Small intestine (tissue), 7 donors: ENCODE data around the gene PEX12. TPM values are rescaled to one million over a fixed set of nuclear protein-coding genes. Genes with fewer than 3 reads are reported as not detected.

ENCODE experiments used
- DNase-seq, 2 donors: peaks; one replicate each; pipeline versions ENCODE4 v3.0.0 to v3.0.0-alpha.2; 2013
- FAIRE-seq: peaks from 2 replicates; lab custom pipeline; 2012; peaks lifted over from hg19 to GRCh38; lab: Jason Lieb, UNC
- H3K27ac ChIP-seq, 3 donors: one replicate each; pipeline ENCODE4 v1.5.1; 2013; ENCODE audit warnings: low read length in 2 of 3, mild to moderate bottlenecking in 2 of 3, control low read depth in 1 of 3, inconsistent platforms in 1 of 3, low read depth in 1 of 3, moderate library complexity in 1 of 3
- H3K27me3 ChIP-seq, 3 donors: one replicate each; pipeline ENCODE4 v1.6.1; 2013; ENCODE audit warnings: low read length in 3 of 3, inconsistent platforms in 1 of 3; ENCODE audit not compliant: control insufficient read depth in 3 of 3, insufficient read depth in 3 of 3
- H3K36me3 ChIP-seq, 3 donors: one replicate each; pipeline ENCODE4 v1.6.1; 2013; ENCODE audit warnings: low read length in 3 of 3, inconsistent platforms in 1 of 3, low read depth in 1 of 3, mild to moderate bottlenecking in 1 of 3, moderate library complexity in 1 of 3; ENCODE audit not compliant: control insufficient read depth in 3 of 3, insufficient read depth in 2 of 3
- H3K4me1 ChIP-seq, 3 donors: one replicate each; pipeline ENCODE4 v1.6.1; 2013; ENCODE audit warnings: low read length in 2 of 3, inconsistent platforms in 1 of 3, low read depth in 1 of 3, mild to moderate bottlenecking in 1 of 3, moderate library complexity in 1 of 3; ENCODE audit not compliant: control insufficient read depth in 3 of 3, insufficient read depth in 2 of 3
- H3K4me3 ChIP-seq, 3 donors: one replicate each; pipeline ENCODE4 v1.5.1; 2013; ENCODE audit warnings: low read length in 3 of 3, control low read depth in 1 of 3, inconsistent platforms in 1 of 3, low read depth in 1 of 3, mild to moderate bottlenecking in 1 of 3, moderate library complexity in 1 of 3
- H3K9me3 ChIP-seq, 2 donors: one replicate each; pipeline ENCODE4 v1.6.1; 2013; ENCODE audit warnings: low read depth in 1 of 2, low read length in 1 of 2; ENCODE audit not compliant: control insufficient read depth in 2 of 2, insufficient read depth in 1 of 2
- WGBS, 3 donors: extraction: QIAGEN DNeasy Blood & Tissue Kit; methylation state at CpG; one replicate each; pipeline ENCODE4 v1.1.7; 2013; 5-methylcytosine and 5-hydroxymethylcytosine counted together
- polyA plus RNA-seq, 4 donors: library from polyadenylated mRNA; stranded (reverse) in 3 of 4; unstranded in 1 of 4; fragments of 200-250 nt in 3 of 4; fragments of 120-200 nt in 1 of 4; gene quantifications; one replicate each; pipeline versions ENCODE4 v1.2.1 to v1.2.3, GENCODE V29; 2013
- donor health status: healthy with polysubstance abuse.
- donor health status: control.
- donor health status: control.
- donor health status: Bipolar disorder and iron deficiency.
- donor health status: healthy.

The PEX12 gene
- polyA plus RNA-seq, 4 donors: 2.9 to 7.4 (median 3.4) TPM

DNA sequence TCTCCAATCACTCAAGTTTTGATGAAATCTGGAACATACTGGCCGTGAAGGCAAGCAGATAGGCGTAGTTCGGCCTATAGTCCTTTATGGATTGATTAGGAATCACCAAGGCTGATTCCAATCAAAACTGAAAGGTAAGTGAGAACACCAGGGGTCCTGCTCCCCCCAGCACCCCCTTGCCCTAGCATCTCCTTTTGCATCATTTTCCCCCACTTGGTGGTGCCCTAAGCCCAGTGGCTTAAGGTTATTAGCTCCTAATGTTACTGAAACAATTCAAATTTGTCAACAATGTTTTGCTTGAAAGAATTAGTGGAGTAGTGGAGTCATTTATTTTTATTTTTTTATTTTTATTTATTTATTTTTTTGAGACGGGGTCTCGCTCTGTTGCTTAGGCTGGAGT is 22.7 kb downstream of the PEX12 start:
- no peak for FAIRE-seq
- 81 to 88% (median 85%) methylated on average over 5 of the region's 5 CpGs for WGBS, 3 donors
- Histone ChIP-seq H3K9me3 (no peaks in the 10 kb centered on the region), H3K4me3 (no peak overlapping the region), H3K27me3 (peaks cover 0 to 3% (median 3%) of the 10 kb centered on the region in 3 donors), H3K36me3 (no peaks in the 10 kb centered on the region), H3K4me1 (no peaks in the 10 kb centered on the region), H3K27ac (no peak overlapping the region)
- DNase-seq: no peak

DNA sequence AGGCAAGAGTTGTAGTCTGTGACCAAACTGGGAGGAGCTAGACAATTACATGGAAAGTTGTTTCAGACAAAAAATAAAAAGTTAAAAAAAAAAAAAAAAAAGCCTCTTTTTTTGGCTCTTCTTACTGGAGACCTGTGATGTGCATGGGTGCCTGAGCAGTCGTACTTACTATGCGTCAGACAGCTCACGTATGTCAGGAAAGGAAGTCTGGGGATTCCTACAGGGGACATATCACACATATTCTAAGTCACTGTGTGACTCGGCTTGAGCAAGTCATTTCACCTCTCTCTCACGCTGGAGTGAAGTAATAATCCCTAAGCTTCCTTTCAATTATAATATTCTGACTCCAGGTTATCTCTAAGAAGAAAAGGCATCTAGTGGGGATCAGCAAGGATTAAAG is 23.7 kb downstream of the PEX12 start:
- Histone ChIP-seq H3K4me1 (no peaks in the 10 kb centered on the region), H3K27ac (no peak overlapping the region), H3K9me3 (no peaks in the 10 kb centered on the region), H3K36me3 (no peaks in the 10 kb centered on the region), H3K27me3 (peaks cover 0 to 5% (median 3%) of the 10 kb centered on the region in 3 donors), H3K4me3 (no peak overlapping the region)
- 68 to 78% (median 69%) methylated on average over 5 of the region's 5 CpGs for WGBS, 3 donors
- DNase-seq (no peak), FAIRE-seq (no peak)

DNA sequence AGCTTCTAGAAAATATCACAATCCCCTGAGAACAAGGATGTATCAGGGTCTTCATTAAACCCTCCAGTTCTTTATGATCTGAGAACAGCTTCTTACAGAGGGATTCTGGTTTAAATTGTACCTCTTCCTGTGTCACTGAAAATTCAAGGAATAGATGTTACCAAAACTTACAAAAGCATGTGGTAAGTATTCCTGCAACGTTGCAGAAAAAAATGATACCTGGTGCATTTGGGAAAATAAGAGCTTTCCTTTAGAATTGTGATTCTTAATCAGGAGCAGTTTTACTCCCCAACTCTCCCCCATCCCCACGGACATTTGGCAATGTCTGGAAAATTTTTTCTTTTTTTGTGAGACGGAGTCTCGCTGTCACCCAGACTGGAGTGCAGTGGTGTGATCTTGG is 25.1 kb downstream of the PEX12 start:
- FAIRE-seq (no peak), DNase-seq (no peak)
- no peaks in the 10 kb centered on the region for H3K4me1 ChIP-seq
- peaks cover 0 to 12% (median 3%) of the 10 kb centered on the region in 3 donors for H3K27me3 ChIP-seq
- 79 to 82% (median 81%) methylated on average over 4 of the region's 4 CpGs for WGBS, 3 donors
- H3K36me3 ChIP-seq: no peaks in the 10 kb centered on the region
- H3K4me3 ChIP-seq: no peak overlapping the region
- no peak overlapping the region for H3K27ac ChIP-seq
- no peaks in the 10 kb centered on the region for H3K9me3 ChIP-seq

DNA sequence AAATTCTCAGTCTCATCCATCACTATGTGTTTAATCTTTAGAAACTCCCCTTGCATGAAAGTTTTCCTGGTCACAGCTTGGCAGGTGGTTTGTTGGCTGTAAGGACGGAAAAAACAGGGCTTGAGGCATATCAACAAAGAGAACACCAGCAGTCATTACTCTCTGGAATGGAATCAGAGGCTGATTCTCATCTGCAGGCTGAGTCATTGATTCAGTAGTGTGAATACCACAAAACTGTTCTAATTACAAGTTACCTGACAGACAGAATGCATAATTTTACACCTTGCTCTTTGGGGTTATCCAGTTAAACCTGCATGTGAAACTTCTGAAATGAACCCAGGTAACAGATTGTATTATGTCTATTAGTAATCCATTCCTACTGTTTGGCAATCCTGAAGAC is 29.4 kb downstream of the PEX12 start:
- no peak overlapping the region for H3K4me3 ChIP-seq
- peaks cover 0 to 16% (median 0%) of the 10 kb centered on the region in 3 donors for H3K27me3 ChIP-seq
- 42 to 68% (median 48%) methylated on average over 1 of the region's 1 CpG for WGBS, 3 donors
- no peaks in the 10 kb centered on the region for H3K36me3 ChIP-seq
- H3K9me3 ChIP-seq: no peaks in the 10 kb centered on the region
- no peak overlapping the region for H3K27ac ChIP-seq
- no peaks in the 10 kb centered on the region for H3K4me1 ChIP-seq
- FAIRE-seq (no peak), DNase-seq (no peak)

DNA sequence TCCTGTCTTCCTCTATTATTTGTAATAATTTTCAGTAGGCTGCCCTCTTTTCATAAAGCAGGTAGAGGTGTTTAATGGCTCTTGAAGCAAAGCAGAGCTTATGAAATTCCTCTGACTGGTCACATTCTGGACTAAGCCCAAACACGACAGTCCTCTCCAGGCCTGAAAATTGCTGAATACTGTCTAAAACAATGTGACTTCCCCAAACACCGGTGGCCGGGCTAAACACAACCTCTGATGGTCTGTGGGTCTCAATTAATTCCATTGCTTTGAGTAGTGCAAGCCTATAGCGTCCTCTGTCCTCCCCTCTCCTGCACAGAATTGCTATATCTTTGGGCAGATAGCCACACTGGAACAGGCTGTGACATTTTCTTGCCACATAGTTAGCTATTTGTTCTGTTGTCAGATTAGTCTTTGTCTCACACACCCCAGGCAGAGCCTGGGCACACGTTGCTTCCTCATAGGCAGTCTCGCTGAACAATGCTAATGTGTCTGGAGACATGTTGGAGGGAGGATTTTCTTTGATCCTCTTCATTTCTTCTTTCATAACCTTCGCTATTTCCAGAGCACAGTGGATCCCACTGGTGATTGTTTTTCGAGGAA is 30.1 kb downstream of the PEX12 start:
- H3K9me3 ChIP-seq: no peaks in the 10 kb centered on the region
- H3K4me3 ChIP-seq: no peak overlapping the region
- peaks cover 0 to 17% (median 0%) of the 10 kb centered on the region in 3 donors for H3K27me3 ChIP-seq
- no peak for DNase-seq
- H3K4me1 ChIP-seq: no peaks in the 10 kb centered on the region
- WGBS, 3 donors: 66 to 75% (median 73%) methylated on average over 8 of the region's 8 CpGs
- H3K36me3 ChIP-seq: no peaks in the 10 kb centered on the region
- H3K27ac ChIP-seq: no peak overlapping the region
- FAIRE-seq: no peak

DNA sequence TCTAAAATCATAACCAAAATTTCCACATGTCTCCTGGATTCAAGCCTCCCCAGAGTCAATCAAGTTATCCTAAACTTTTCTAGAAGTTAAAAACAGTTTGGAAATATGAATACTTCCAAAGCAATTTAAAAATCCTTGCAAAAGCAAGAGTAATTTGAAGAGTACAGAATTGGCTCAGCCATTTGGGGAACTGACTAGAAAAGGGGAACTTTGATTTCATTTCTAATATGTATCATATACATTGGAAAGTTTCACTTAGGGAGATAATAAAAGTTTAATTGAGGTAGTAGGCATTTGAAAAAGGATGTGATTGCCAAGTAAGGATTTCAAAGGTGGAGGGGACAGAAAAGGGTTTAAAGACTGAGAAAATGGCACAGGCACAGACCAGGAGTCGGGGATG is 31.9 kb downstream of the PEX12 start:
- no peak for FAIRE-seq

DNA sequence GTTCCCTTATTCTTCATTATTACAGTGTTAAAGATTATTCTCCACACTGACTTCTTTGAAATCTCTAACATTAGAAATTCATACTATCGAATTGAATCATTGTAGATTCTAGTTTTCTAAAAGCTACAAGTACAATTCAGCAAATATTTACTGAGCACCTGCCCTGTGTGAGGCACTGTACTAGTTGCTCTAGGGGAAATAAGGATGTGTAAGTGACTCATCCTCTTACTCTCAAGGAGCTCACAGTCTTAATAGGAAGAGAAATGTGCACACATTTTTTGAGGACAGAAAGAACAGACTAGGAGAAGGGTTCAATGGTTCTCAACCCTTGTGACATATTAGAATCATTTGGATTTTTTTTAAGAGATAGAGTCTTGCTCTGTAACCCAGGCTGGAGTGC is 33.2 kb downstream of the PEX12 start:
- no peak overlapping the region for H3K27ac ChIP-seq

More for the DNA sequence above, 31.9 kb downstream of the PEX12 start:
- peaks cover 0 to 15% (median 0%) of the 10 kb centered on the region in 3 donors for H3K27me3 ChIP-seq
- H3K4me1 ChIP-seq: no peaks in the 10 kb centered on the region
- H3K9me3 ChIP-seq: no peaks in the 10 kb centered on the region
- no peak overlapping the region for H3K4me3 ChIP-seq
- DNase-seq: no peak
- H3K27ac ChIP-seq: no peak overlapping the region
- H3K36me3 ChIP-seq: no peaks in the 10 kb centered on the region
- 73 to 81% (median 78%) methylated on average over 1 of the region's 1 CpG for WGBS, 3 donors

DNA sequence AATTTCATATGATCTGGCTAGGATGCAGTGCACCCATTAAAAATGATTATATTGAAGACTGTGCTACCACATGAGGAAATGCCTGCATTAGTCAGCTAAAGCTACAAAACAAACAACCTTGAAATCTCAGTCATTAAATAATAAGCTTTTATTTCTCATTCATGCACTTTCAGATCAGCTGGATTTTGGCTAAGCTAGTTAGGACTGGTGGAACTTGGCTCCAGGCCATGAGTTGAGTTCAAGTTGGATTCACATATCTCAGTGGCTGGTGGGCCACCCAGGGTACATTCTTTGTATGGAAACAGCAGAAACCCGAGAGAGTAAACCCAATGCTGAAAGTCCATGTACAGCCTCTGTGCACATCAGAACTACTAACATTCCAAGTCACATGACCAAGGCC is 34.5 kb downstream of the PEX12 start:
- H3K27me3 ChIP-seq: peaks cover 0 to 14% (median 0%) of the 10 kb centered on the region in 3 donors
- H3K9me3 ChIP-seq: no peaks in the 10 kb centered on the region
- WGBS, 3 donors: 63 to 83% (median 76%) methylated on average over 1 of the region's 1 CpG
- no peak for DNase-seq
- no peak overlapping the region for H3K27ac ChIP-seq
- FAIRE-seq: no peak
- no peak overlapping the region for H3K4me3 ChIP-seq
- no peaks in the 10 kb centered on the region for H3K4me1 ChIP-seq
- no peaks in the 10 kb centered on the region for H3K36me3 ChIP-seq

More for the DNA sequence above, 33.2 kb downstream of the PEX12 start:
- Histone ChIP-seq H3K36me3 (no peaks in the 10 kb centered on the region), H3K4me3 (no peak overlapping the region), H3K9me3 (no peaks in the 10 kb centered on the region), H3K4me1 (no peaks in the 10 kb centered on the region), H3K27me3 (peaks cover 0 to 18% (median 0%) of the 10 kb centered on the region in 3 donors)
- 80 to 86% (median 80%) methylated on average over 1 of the region's 1 CpG for WGBS, 3 donors
- DNase-seq: no peak
- FAIRE-seq: no peak

DNA sequence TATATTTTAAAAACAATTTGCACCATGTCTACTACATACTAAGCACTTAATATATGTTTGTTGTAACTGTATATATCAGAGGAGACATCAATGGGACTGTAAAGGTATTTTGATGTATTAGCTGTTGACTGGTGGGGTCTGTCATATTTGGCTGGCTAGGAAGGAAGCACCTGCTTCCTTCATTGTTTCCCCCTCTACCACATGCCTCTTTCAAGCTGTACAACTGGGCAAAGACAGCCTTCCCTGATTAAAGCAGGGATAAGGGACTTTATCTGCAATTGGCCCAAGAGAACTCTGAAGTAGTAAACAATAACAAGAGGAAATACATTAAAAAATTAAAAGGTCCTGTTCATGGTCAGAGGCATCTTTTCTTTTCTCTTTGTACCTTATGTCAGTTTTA is 35.4 kb downstream of the PEX12 start:
- FAIRE-seq: no peak
- DNase-seq: no peak
- no peak overlapping the region for H3K27ac ChIP-seq

More for the DNA sequence above, 35.4 kb downstream of the PEX12 start:
- Histone ChIP-seq H3K4me1 (no peaks in the 10 kb centered on the region), H3K9me3 (no peaks in the 10 kb centered on the region), H3K4me3 (no peak overlapping the region), H3K36me3 (no peaks in the 10 kb centered on the region), H3K27me3 (peaks cover 0 to 9% (median 0%) of the 10 kb centered on the region in 3 donors)
